ENCODE data around the gene MPV17. TPM values are rescaled to one million over a fixed set of nuclear protein-coding genes. Genes with fewer than 3 reads are reported as not detected.
A peak's percentile ranks its signal among the peaks of the same experiment; 100 is the strongest.
"Not testable (repeated sequence)": the region's sequence is repeated elsewhere in the genome, so short reads cannot be mapped to it uniquely, and the experiment has no call there.

MPV17 gene
- total RNA-seq, 2 experiments from 2014 or later: 83.3 to 83.9 TPM

DNA sequence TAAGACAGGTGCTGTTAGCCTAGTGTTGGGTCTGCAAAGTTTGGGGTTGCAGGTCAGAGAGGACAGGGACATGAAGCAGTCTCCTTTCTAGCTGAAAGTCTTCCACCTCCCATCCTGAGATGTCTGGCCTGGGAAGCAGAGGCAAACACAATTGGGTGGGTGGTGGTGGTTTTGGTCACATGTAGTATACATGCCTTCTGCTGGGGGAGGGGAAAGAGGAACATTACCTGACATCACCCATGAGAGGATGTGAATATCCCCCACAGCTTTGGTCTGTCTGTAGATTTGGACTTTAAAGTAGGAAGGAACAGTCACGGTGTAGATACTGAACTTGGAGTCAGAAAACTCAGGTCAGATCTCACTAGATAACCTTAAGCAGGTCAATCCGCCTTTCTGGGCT lies 52.2 kb downstream of the MPV17 start:
- POLR2A ChIA-PET: interaction anchor here (1.1 kb wide), 1 partner anchor 30 kb away, joined by 3 read pairs; no protein-coding TSS in a partner anchor
- peaks cover 5% of the 10 kb centered on the region for H3K4me1 Mint-ChIP-seq
- H3K36me3 Mint-ChIP-seq (ENCODE audit: low read depth): no peaks in the 10 kb centered on the region
- no peak overlapping the region for H3K4me3 Mint-ChIP-seq
- DNase-seq: no peak
- no peaks in the 10 kb centered on the region for H3K9me3 Mint-ChIP-seq
- peaks cover 27% of the 10 kb centered on the region for H3K27me3 Mint-ChIP-seq
- CTCF ChIA-PET: interaction anchor here (0.6 to 2.5 kb wide), 3 partner anchors 9 to 125 kb away, joined by 3 to 19 read pairs (median 5); no protein-coding TSS in a partner anchor
- no peak overlapping the region for H3K27ac Mint-ChIP-seq

DNA sequence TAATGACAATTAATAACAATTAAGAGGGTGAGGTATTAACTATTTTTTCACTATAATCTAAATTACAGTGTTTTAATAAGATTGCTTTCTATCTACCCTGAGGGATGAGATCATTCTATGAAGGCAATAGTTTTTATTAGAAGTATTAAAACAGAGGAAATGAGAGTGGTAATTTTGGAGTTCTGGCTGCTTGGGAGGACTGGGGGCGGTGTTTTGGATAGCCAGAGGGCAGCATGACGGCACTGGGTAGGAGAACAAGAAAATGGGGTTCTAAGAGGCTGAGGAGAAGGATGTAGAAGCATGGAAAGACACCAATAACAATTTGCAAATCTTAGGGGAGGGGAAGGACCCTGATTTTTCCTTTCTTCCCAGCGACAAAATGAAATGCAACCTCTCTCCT lies 52.8 kb downstream of the MPV17 start:
- Mint-ChIP-seq H3K4me1 (peaks cover 10% of the 10 kb centered on the region), H3K9me3 (no peaks in the 10 kb centered on the region), H3K27ac (no peak overlapping the region), H3K36me3 (ENCODE audit: low read depth) (no peaks in the 10 kb centered on the region), H3K27me3 (peaks cover 27% of the 10 kb centered on the region), H3K4me3 (no peak overlapping the region)
- CTCF ChIA-PET: interaction anchor here (0.6 to 2.5 kb wide), 3 partner anchors 9 to 125 kb away, joined by 3 to 19 read pairs (median 5); no protein-coding TSS in a partner anchor
- DNase-seq: no peak
- POLR2A ChIA-PET: no interaction called here

DNA sequence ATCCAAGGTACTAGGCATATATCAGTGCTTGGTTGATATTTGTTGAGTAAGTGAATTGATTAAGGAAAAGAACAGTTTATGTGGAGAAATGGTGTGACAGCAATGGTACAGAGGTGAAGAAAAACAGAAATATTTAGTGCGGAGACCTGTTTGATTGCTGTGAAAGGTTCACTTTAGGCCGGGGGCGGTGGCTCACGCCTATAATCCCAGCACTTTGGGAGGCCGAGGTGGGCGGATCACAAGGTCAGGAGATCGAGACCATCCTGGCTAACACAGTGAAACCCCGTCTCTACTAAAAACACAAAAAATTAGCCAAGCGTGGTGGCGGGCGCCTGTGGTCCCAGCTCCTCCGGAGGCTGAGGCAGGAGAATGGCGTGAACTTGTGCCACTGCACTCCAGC lies 54.6 kb downstream of the MPV17 start:
- CTCF ChIA-PET; H3K27ac Mint-ChIP-seq; H3K9me3 Mint-ChIP-seq; DNase-seq; H3K4me3 Mint-ChIP-seq; POLR2A ChIA-PET; H3K36me3 Mint-ChIP-seq (ENCODE audit: low read depth): not testable (repeated sequence)
- H3K27me3 Mint-ChIP-seq: peaks cover 35% of the 10 kb centered on the region
- peaks cover 24% of the 10 kb centered on the region for H3K4me1 Mint-ChIP-seq

GRCh38 chr2:27265536-27265870 lies 57.4 kb downstream of the MPV17 start:
- Mint-ChIP-seq H3K27me3 (peaks cover 44% of the 10 kb centered on the region), H3K27ac (no peak overlapping the region), H3K36me3 (ENCODE audit: low read depth) (no peaks in the 10 kb centered on the region), H3K9me3 (no peaks in the 10 kb centered on the region), H3K4me3 (peak overlapping the region; percentile 25), H3K4me1 (peaks cover 34% of the 10 kb centered on the region)
- ChIA-PET CTCF (interaction anchor here (0.9 to 5.6 kb wide), 8 partner anchors 15 to 108 kb away, joined by 3 to 38 read pairs (median 3); partner anchors contain the start of gene TRIM54), POLR2A (interaction anchor here (0.9 to 1.9 kb wide), 5 partner anchors 11 to 27 kb away, joined by 3 to 5 read pairs (median 3); no protein-coding TSS in a partner anchor)
- no peak for DNase-seq

GRCh38 chr2:27264753-27265535 lies 58.0 kb downstream of the MPV17 start:
- CTCF ChIA-PET: interaction anchor here (0.9 to 5.6 kb wide), 10 partner anchors 8 to 109 kb away, joined by 3 to 38 read pairs (median 3); partner anchors contain the start of gene TRIM54
- H3K9me3 Mint-ChIP-seq: no peaks in the 10 kb centered on the region
- H3K4me1 Mint-ChIP-seq: peaks cover 34% of the 10 kb centered on the region
- no peak overlapping the region for H3K27ac Mint-ChIP-seq
- H3K4me3 Mint-ChIP-seq: peak overlapping the region; percentile 50
- H3K27me3 Mint-ChIP-seq: peaks cover 46% of the 10 kb centered on the region
- DNase-seq: peak; percentile 47
- POLR2A ChIA-PET: interaction anchor here (0.9 to 1.9 kb wide), 6 partner anchors 11 to 50 kb away, joined by 3 to 5 read pairs (median 3); no protein-coding TSS in a partner anchor
- H3K36me3 Mint-ChIP-seq (ENCODE audit: low read depth): no peaks in the 10 kb centered on the region

DNA sequence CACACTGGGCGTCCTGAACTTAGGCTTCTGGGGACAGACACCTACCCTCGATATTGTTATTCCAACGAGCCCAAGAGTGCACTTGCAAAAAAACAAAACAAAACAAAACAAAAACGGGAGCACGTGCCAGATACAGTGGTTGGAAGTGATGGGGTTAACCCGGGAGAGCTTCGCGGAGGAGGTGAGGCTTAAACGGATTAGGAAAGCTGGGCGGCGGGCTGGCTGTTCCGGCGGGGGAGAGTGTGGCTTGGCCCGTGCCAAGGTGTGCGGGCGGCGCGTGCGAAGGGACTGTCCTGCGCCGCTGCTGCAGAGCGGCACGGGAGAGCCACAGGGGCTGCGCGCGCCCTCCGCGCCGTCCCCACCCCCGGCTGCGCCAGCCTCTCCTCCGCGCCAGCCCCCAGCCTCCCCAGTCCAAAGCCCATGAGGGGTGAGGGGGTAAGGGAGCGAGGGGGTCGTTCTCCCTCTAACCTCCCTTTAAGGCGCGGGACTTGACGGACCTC lies 58.6 kb downstream of the MPV17 start:
- Mint-ChIP-seq H3K27me3 (peaks cover 43% of the 10 kb centered on the region), H3K9me3 (no peaks in the 10 kb centered on the region), H3K36me3 (ENCODE audit: low read depth) (no peaks in the 10 kb centered on the region), H3K4me3 (peak overlapping the region; percentile 78), H3K4me1 (peaks cover 34% of the 10 kb centered on the region), H3K27ac (no peak overlapping the region)
- CTCF ChIA-PET: interaction anchor here (1.3 to 5.6 kb wide), 6 partner anchors 8 to 105 kb away, joined by 3 to 38 read pairs (median 5); partner anchors contain the start of gene TRIM54
- DNase-seq: no peak
- POLR2A ChIA-PET: interaction anchor here (1.1 to 1.9 kb wide), 4 partner anchors 12 to 50 kb away, joined by 3 to 5 read pairs (median 4); partner anchors contain the start of gene TRIM54

DNA sequence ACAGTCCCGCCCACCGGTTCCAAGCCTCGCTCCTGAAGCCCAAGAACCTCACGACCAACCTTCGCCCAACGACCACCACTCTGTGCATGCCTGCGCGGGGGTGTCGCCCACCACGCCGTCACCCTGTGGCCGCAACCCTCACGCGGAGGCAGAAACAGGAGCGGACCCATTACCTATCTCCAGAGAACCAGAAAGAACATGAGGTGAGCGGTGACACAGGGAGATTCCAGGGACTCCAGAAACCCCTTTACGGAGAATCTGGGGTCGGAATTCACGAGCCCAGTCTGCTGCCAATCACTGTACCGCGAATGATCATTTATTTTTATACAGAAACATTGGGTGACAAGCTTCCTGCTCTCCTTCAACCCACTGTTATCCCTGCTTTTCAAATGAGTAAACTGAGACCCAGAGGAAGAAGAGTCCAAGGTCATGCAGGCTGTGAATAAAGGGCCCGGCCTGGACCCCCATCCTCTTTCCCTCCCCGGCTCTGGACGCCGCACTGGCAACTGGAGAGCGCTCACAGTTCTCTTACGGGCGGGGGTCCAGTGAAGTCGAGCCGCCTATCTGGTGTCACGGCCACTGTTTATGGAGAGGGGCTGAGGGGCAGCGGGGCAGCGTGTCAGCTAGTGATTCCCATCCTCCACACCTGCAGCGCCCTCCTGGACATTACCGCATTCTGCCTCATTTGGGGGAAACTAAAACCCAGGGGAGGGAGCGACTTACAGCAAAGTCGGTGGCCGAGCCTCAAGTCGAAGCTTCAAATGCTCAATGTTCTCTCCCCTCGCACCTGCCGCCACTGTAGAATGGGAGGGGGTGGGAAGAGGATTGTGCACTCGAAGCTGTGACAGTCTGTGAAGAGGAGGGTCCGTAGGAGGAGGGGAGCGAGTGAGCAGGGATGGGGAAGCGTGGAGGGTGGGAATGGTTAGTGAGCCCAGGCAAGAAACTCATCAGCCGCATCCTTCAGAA lies 59.3 kb downstream of the MPV17 start:
- no peak for DNase-seq
- H3K4me1 Mint-ChIP-seq: peaks cover 34% of the 10 kb centered on the region
- CTCF ChIA-PET: interaction anchor here (1.4 to 5.6 kb wide), 5 partner anchors 9 to 166 kb away, joined by 3 to 38 read pairs (median 7); partner anchors contain the start of gene TRIM54
- peak overlapping the region; percentile 78 for H3K4me3 Mint-ChIP-seq
- no peak overlapping the region for H3K27ac Mint-ChIP-seq
- peaks cover 45% of the 10 kb centered on the region for H3K27me3 Mint-ChIP-seq
- H3K36me3 Mint-ChIP-seq (ENCODE audit: low read depth): no peaks in the 10 kb centered on the region
- no peaks in the 10 kb centered on the region for H3K9me3 Mint-ChIP-seq
- POLR2A ChIA-PET: interaction anchor here (1.1 to 1.9 kb wide), 4 partner anchors 13 to 51 kb away, joined by 3 to 5 read pairs (median 4); partner anchors contain the start of gene TRIM54

DNA sequence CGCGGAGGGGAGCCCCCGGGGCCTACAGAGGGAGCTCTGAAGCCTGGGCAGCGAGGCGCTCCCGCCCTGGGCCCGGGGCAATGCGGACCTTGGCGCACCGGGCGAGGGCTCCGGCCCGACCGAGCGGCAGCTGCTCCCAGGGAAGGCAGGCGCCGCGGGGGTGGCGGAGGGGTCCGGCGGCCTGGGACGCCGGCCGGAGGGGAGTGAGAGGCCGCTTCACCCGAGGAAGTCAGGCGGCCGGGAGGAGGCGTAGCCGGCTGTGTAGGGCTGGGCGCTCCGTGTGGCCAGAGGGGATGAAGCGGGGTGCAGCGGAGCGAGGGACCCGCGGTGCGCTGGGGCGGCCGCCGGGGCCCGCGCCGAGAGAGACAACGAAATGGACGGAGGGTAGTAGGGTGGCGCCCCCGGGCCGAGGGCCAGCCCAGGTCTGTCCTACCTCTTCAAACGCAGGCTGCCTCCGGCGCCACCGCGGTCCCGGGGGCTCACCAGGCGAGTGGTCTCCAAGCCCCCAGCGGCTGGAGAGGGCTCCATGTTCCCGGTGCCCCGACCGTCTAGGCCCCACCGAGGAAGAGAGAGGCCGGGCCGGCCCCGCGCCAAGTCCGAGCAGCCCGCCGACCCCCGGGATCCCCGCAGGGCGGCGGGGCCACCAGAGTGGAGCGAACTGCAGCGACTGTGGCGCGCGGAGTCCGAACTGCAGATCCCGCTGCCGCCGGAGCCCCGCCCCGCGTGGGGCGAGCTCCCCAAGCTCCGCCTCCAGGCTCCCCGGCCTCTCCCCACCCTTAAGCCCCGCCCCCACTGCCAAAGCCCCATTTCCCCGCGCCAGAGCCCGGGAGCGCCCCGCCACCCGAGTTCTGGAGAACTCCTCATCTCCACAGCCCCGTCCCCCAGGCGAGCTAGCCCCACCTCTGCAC lies 60.3 kb downstream of the MPV17 start, which contains the start of gene SLC30A3:
Gene SLC30A3 (minus strand): TSS at position 669 of the 908 bp plus-strand sequence. CDS start 141 bp downstream, at position 528.
- peak; percentile 80 for DNase-seq
- Mint-ChIP-seq H3K9me3 (no peaks in the 10 kb centered on the region), H3K27ac (no peak within 1 kb of the TSS), H3K4me1 (peaks cover 34% of the 10 kb centered on the region), H3K27me3 (peaks cover 47% of the 10 kb centered on the region), H3K36me3 (ENCODE audit: low read depth) (no peaks in the 10 kb centered on the region), H3K4me3 (peak within 1 kb of the TSS; percentile 78)
- POLR2A ChIA-PET: interaction anchor here (0.9 to 1.3 kb wide), 2 partner anchors 13 to 17 kb away, joined by 4 read pairs; no protein-coding TSS in a partner anchor
- CTCF ChIA-PET: interaction anchor here (1.4 to 5.6 kb wide), 4 partner anchors 10 to 165 kb away, joined by 3 to 38 read pairs (median 11); partner anchors contain the start of gene TRIM54

DNA sequence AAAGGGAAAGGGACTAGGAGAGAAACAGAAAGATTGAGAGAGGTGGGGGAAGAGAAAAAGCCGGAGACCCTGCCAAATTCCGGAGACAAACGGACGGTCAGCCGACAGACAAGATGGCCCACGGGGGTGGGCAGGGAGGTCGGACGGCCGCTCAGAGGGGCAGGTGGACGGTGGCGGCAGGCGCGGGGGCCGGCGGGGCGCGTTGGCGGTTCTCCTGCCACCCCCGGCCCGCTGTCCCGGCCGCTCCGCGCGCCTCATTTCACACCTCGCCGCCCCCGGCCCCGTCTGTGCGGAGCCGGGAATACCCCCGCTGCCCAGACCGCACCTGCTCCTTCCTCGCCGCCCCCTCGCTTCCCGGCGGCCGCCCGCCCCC lies 61.0 kb downstream of the MPV17 start:
- no peak for DNase-seq

GRCh38 chr2:27261241-27261925 lies 61.5 kb downstream of the MPV17 start:
- ChIA-PET POLR2A (no interaction called here), CTCF (interaction anchor here (5.6 kb wide), 1 partner anchor 19 kb away, joined by 38 read pairs; the partner anchor contains the start of gene TRIM54)
- Mint-ChIP-seq H3K9me3 (no peaks in the 10 kb centered on the region), H3K4me1 (peaks cover 34% of the 10 kb centered on the region), H3K27ac (no peak overlapping the region), H3K27me3 (peaks cover 54% of the 10 kb centered on the region), H3K4me3 (peak overlapping the region; percentile 48), H3K36me3 (ENCODE audit: low read depth) (no peaks in the 10 kb centered on the region)
- DNase-seq: no peak

More for the DNA sequence above, 61.0 kb downstream of the MPV17 start:
- H3K4me1 Mint-ChIP-seq: peaks cover 34% of the 10 kb centered on the region
- H3K9me3 Mint-ChIP-seq: no peaks in the 10 kb centered on the region
- peak overlapping the region; percentile 48 for H3K4me3 Mint-ChIP-seq
- ChIA-PET POLR2A (interaction anchor here (0.9 kb wide), 1 partner anchor 13 kb away, joined by 4 read pairs; no protein-coding TSS in a partner anchor), CTCF (interaction anchor here (5.6 kb wide), 1 partner anchor 19 kb away, joined by 38 read pairs; the partner anchor contains the start of gene TRIM54)
- no peaks in the 10 kb centered on the region for H3K36me3 Mint-ChIP-seq (ENCODE audit: low read depth)
- peaks cover 50% of the 10 kb centered on the region for H3K27me3 Mint-ChIP-seq
- no peak overlapping the region for H3K27ac Mint-ChIP-seq

Data from activated CD4-positive, alpha-beta memory T cell treated with anti-CD3 and anti-CD28 coated beads, Interleukin-2, amount 10 ng/mL, durations not matched to agents 7 days and 5 days (primary cell).